HG03469 (cell line): ENCODE data around the gene C13orf42.

Source experiments
- ATAC-seq: cut with Tn5 transposase; IDR thresholded peaks from one replicate; pipeline ENCODE4 v1.9.1; 2021; ENCODE audit warnings: mild to moderate bottlenecking, moderate library complexity, moderate number of reproducible peaks; ENCODE audit not compliant: unreplicated experiment

Gene C13orf42

GRCh38 chr13:51067210-51067701, 43.8 kb downstream of the C13orf42 start:
- no peak for ATAC-seq

GRCh38 chr13:51066091-51066831, 44.8 kb downstream of the C13orf42 start:
- ATAC-seq, result no peak

GRCh38 chr13:51065372-51066090, 45.5 kb downstream of the C13orf42 start:
- no peak for ATAC-seq

GRCh38 chr13:51064753-51065152, 46.3 kb downstream of the C13orf42 start:
- no peak for ATAC-seq

- no peak for ATAC-seq
These were observed 47.2 kb downstream of the C13orf42 start for GRCh38 chr13:51063909-51064308.

- ATAC-seq, result no peak
These were observed 52.5 kb downstream of the C13orf42 start for GRCh38 chr13:51058461-51059167.

GRCh38 chr13:51057906-51058305, 53.2 kb downstream of the C13orf42 start:
- ATAC-seq, result no peak

- ATAC-seq, result no peak
These were observed 54.1 kb downstream of the C13orf42 start for GRCh38 chr13:51057001-51057400.

- no peak for ATAC-seq
These were observed 58.5 kb downstream of the C13orf42 start for GRCh38 chr13:51052581-51052980.

GRCh38 chr13:51050021-51050830, 60.8 kb downstream of the C13orf42 start:
- ATAC-seq, result no peak

- ATAC-seq, result no peak
These were observed 62.5 kb downstream of the C13orf42 start for GRCh38 chr13:51048616-51049015.

GRCh38 chr13:51048166-51048461, 63.0 kb downstream of the C13orf42 start:
- no peak for ATAC-seq

- no peak for ATAC-seq
These were observed 63.5 kb downstream of the C13orf42 start for GRCh38 chr13:51047434-51048165.

- ATAC-seq, result no peak
These were observed 65.6 kb downstream of the C13orf42 start for GRCh38 chr13:51045451-51045850.

GRCh38 chr13:51044023-51044665, 66.9 kb downstream of the C13orf42 start:
- ATAC-seq, result no peak

GRCh38 chr13:51043310-51043709, 67.8 kb downstream of the C13orf42 start:
- ATAC-seq, result no peak

GRCh38 chr13:51041710-51042109, 69.4 kb downstream of the C13orf42 start:
- no peak for ATAC-seq

GRCh38 chr13:51041126-51041525, 69.9 kb downstream of the C13orf42 start:
- no peak for ATAC-seq

GRCh38 chr13:51040431-51040830, 70.6 kb downstream of the C13orf42 start:
- no peak for ATAC-seq

GRCh38 chr13:51036418-51036817, 74.7 kb downstream of the C13orf42 start:
- no peak for ATAC-seq
